Stimulated activated CD4-positive, alpha-beta T cell treated with anti-CD3 and anti-CD28 coated beads, TNF-alpha, amount 100 ng/mL, for 24 hours (primary cell): ENCODE measurements around the gene IL6R.
A peak's percentile ranks its signal among the peaks of the same experiment; 100 is the strongest.

Source experiments
- DNase-seq, 3 experiments: peaks; one replicate each; pipeline ENCODE4 v3.0.0-alpha.2; 2020; ENCODE audit warnings: low read depth in 3 of 3

IL6R gene

DNA sequence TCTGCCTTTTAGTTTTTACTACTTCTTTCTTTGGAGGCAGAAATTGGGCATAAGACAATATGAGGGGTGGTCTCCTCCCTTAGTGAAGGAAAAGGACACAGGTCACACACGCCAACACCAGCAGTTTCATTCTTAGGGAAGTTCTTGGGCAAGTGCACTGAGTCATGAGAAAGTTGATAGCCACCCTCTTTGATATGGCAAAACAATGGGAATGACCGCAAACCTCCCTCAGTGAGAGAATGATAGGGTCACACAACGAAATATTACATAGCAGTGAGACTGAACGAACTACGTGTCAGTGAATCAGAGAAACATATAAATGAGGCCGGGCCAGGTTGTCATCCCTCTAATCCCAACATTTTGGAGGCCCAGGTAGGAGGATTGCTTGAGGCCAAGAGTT is 20.0 kb downstream of the IL6R start:
- DNase-seq, result no peak

DNA sequence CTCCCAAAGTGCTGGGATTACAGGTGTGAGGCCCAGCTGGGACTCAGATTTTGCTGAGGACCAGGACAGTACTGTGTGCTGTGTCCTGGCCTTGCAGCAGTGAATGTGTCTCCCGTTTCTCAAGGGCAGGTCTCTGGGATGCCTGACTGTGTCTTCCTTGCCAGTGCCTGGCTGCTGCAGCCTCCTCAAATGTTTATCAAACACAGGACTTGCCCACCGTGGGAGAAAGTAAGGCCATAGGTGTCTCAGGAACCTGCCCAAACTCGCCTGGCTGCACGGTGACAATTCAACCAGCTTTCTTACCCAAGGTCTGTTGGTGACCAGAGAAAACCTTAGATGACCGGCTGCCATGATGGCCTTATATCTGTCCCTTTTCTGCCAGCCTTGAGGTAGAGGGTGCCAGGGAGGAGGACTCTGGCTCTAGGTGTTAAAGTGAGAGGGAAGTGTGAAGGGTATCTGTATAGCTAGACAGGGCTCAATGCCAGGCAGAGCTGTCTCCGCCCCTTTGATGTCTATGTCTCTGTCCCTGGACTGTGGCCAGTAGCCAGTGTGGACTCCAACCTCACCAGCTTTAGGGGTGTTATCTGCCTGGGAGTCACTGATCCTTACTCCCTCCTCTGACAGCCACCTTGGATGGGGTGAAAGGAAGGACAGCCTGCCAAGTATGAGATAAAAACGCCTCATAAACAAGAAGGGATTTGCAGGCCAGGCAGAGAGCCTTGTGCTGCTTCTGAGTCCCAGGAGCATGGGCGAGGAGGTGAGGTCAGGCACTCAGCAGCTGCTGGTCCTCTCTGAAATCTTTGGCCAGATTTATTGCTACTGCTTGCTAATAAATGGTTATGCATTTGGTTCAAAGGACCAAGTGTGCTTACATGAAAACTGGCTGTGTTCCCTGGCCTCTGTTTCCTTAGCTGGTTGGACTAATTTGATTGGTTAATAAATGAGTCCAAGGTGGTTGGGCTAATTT is 22.3 kb downstream of the IL6R start:
- DNase-seq, result no peak

DNA sequence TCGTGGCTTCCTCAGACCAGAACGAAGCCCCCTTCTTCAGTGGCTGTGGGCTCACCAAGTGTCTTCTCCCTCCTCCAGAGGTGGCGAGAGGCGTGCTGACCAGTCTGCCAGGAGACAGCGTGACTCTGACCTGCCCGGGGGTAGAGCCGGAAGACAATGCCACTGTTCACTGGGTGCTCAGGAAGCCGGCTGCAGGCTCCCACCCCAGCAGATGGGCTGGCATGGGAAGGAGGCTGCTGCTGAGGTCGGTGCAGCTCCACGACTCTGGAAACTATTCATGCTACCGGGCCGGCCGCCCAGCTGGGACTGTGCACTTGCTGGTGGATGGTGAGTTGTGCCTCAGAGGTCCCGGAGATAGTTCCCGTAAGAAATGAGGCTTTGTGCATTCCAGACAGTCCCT is 24.0 kb downstream of the IL6R start:
- no peak for DNase-seq

DNA sequence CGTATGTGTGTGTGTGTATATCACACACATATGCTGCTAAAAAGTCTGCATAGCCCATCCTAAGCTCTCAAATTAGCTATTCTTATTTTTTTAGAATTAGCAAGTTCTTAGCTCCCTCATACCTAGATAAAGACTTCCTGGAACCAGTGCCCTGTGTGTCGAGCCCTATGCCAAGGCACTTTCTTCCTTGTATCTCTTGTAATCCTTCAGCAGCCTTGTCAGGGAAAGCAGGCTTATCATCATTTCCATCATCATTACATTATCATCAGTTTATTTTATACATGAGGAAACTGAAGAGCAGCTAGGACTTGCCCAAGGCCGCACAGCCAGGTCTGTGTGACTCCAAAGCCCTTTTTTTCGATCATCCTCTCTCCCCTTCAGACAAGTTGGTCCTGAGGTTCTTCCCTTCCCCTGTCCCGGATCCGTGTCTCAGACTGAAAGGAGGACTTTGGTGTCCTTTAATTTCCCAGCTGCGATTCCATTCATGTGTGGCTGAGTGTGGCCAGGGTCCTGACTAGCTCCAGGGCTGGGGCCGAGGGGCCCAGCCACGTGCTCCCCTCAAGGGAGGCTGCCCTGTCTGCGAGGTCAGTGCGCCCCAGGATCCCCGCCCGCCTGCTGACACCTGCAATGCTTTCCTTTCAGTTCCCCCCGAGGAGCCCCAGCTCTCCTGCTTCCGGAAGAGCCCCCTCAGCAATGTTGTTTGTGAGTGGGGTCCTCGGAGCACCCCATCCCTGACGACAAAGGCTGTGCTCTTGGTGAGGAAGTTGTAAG is 24.9 kb downstream of the IL6R start:
- DNase-seq, result no peak

DNA sequence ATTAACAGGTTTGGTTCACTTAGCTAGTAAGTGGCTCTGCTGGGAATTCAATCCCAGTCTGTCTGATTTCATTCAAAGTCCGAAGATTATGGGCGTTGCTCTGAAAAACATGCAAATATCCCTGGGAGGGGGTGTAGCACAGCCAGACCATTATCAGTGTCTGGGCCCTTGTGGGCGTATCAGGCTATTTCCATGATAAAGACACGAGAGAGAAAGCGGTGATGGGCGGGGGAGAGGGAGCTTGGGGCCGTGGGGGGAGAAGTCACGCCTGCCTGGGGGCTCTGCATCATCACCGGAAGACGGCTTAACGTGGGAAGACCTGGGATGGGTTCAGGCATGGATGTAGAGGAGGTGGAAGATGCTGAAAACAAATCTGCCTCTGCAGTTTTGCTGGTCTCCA is 25.8 kb downstream of the IL6R start:
- DNase-seq, result no peak

DNA sequence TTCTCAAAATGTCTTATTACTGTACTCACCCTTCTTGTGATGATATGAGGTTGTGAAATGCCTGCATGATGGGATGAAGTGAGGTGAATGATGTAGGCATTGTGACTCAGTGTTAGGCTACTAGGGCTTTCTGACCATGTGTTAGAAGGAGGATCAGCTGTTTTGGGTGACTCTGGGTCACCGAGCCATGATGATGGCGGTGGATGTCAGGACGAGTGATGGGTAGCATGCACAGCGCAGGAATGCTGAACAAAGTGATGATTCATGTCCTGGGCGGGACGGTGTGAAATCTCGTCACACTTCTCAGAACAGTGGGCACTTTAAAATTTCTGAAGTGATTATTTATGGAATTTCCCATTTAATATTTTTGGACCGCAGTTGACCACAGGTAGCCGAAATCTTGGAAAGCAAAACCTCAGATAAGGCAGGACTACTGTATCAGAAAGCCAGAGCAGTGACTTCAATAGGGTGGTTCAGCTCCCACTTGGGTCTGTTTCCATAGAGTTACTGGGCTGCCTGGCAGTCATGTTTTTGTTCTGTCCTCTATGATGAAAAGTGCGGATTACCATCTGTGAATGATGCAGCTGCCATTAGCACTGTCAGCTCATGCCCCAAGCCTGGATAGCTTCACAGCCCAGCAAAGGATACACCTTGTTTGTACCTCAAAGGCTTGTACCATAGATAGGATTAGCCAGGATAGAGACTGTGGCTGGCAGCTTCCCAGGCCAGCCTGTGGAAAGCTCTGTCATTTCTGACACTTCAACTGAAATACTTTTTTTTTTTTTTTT is 26.6 kb downstream of the IL6R start:
- DNase-seq, result peak in 2 of 3 experiments; percentile 52 to 54

DNA sequence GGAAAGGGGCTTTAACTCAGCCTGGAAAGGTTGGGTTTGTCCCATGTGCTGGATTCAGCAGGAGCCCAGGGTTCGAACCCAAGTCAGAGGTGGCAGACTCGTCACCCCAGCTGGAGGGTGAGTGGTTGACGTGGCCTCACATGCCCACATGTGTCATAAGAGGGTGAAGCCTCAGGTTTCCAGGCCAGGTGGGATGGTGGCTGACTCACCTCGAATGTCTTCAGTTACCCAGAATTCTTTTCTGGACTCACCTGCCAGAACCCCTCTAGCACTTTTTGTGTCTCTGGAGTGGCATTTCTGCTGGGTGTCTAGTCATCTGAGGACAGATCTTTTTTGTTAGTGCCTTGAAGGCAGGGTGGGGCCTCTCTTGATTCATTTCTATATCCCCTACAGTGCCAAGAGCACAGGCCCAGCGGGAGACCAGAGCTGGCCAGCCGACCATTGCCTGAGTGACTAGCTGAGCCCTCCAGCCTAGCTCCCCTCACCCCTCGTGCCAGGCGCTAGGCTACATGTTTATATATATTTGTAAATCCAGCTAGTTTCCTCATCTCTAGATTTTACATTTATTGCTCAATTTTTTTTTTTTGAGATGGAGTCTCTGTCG is 28.1 kb downstream of the IL6R start:
- DNase-seq, result peak in 1 of 3 experiments; percentile 51

DNA sequence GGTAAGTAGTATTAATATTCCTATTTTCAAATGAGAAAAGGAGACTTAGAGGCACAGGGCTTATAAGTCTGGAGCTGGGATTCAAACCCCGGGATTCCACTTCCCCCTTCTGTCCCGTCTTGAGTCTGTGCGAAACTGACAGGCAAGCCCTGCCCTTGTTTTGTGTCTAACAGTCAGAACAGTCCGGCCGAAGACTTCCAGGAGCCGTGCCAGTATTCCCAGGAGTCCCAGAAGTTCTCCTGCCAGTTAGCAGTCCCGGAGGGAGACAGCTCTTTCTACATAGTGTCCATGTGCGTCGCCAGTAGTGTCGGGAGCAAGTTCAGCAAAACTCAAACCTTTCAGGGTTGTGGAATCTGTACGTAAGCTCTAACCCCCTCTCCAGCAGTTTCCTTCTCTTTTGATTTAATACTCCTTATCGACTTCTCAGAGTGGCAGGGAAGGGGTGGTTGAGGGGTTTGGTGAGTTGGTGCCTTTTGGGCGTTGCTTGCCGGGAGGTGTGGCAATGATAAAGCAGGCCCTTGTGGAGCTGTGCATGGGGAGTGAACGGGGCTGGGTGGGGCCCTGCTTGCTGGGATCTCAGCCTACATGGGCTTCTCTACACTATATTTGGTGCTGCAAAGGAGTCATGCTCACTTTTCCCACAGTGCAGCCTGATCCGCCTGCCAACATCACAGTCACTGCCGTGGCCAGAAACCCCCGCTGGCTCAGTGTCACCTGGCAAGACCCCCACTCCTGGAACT is 29.4 kb downstream of the IL6R start:
- DNase-seq, result no peak

DNA sequence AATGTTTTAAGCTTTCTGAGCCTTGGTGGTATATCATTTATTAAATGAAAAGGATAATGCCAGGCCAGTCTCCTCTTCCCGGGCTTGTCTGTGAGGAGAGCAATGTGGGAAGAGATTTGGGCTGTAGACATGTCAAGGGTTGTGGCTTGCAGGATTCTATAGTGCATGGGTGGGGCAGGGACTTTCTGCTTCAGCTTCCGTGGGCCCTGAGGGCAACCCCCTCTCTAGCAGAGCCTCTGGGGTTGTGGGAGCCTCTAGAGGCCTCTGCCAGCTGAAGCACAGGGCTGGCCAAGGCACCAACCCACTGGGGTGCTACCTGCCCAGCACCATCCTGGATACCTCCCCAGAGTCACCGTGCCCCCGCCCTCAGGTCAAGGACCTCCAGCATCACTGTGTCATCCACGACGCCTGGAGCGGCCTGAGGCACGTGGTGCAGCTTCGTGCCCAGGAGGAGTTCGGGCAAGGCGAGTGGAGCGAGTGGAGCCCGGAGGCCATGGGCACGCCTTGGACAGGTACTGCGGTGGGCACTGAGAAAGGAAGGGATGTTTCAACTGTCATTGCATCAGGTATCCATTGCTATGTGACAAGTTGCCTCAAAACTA is 30.6 kb downstream of the IL6R start:
- DNase-seq, result no peak

DNA sequence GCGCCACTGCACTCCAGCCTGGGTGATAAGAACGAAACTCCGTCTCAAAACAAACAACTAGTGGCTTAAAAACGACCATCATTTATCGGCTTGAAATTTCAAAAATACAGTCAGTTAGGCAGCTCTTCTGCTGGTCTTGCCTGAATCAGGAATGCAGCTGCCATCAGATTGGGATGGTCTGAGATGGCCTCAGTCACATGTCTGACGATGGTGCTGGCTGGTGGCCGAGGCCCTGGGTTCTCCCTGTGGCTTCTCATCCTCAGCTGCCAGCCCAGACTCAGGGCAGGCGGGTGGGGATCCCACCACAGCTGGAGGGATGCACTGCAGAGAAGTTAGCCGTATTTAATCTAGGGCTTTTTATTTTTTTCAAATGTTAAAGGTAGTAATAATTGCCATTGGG is 31.3 kb downstream of the IL6R start:
- no peak for DNase-seq

DNA sequence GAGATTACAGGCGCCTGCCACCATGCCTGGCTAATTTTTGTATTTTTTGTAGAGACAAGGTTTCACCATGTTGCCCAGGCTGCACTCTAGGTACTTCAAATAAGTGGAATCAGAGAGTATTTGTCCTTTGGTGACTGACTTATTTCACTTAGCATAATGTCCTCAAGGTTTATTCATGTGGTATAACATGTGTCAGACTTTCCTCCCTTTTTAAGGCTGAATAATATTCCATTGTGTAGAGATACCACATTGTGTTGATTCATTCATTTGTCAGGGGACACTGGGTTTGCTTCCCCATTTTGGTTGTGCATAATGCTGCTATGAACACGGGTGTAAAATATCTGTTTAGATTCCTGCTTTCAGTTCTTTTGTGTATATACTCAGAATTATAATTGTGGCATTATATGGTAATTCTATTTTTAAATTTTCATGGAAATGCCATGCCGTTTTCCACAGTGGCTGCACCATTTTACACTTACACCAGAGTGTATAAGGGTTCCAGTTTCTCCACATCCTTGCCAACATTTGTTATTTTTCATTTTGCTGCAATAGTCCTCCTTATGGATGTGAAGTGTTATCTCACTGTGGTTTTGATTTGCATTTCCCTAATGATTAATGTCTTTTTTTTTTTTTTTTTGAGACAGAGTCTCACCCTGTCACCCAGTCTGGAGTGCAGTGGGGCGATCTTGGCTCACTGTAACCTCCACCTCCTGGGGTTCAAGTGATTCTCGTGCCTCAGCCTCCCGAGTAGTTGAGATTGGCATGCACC is 35.1 kb downstream of the IL6R start:
- DNase-seq, result no peak

DNA sequence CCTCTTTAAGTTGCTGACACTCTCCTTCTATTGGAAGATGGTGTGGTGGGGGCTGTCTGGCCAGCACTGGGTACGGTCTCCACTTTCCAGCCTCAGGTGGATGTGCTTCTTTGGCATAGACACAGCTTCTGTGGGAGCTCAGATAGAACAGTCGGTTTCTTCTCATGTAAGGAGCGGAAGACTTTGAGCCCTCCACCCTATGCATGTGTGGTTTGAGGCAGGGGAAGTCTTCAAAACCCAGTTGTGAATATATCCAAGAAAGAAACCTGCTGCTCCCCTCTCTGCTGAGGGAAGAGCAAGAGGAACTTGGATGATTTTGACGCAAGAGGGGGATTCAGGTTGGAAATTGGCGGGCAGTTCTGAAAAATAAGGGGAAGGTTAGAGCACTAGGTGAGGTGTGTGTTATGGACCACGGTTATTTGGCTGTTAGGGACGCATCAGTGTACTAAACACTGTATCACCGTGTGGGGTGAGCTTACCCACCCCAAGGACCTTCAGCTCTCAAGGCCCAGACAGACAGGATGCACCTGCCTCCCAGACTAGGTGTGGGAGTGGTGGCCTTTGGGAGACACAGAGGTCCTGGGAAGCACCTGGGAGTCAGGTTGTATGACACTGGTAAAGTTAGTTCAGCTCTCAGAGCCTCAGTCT is 36.2 kb downstream of the IL6R start:
- no peak for DNase-seq

DNA sequence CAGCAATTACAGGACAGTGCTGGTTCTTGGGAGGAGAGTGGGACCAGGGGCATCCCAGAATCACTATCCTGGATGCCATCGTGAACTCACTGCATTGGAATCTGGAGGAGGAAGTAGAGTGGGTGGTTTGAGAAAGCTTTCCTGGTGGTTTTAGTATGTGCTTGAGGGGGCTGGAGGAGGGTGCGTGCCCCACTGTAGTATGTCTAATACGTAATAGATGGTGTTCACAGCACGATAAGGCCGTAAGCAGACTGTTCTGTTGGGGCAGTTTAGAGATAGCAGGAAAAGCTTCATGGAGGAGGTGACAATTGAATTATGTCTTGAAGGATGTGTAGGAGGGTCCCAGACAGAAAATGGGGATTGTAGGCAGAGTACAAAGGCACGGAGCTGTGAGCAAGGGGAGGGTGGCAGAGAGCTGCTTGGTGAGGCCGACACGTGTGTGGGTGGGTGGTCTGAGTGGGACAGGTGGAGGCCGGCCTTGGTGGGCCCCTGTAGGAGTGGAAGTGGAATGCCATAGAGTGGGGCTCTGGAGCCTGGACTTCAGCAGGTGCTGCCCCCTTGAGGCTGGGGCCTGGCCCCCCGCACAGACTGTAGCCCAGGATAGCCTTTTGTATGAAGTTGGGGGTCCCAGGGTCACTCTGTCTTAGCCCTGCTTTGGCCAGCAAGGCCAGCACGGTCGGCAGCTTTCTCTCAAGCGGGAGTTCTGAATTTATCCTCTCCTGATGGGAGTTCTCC is 37.0 kb downstream of the IL6R start:
- no peak for DNase-seq

DNA sequence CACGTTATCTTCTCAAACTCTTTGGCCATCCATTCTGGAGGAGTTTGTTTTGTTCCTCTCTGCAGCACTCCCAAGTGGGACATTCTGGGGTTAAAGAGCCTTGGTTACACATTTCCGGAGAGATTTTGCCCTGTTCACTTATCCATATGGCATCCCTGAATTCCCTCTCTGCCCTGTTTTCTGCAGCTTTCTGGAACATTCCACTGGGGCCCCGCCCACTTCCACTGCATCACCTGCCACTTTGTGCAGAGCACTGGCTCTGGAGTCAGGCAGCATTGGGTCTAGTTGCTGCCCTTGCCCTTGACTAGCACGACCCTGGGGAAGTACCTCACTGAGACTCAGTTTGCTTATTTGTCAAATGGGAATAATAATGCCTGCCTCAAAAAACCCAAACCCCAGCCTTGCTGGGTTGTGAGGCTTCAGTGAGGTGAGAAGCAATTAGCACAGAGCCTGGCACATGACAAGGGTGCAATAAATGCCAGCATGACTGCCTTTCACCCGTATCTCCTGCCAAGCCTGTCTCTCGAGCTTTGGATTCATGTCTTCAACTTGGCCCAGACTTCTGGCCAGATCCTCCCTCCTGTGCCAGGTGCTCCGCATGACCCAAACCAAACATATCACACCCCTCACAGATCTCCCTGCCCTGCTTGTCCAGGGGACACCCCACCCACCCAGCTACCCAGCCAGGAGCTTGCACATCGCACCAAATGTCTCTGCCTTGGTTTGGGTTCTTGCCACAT is 38.3 kb downstream of the IL6R start:
- no peak for DNase-seq

DNA sequence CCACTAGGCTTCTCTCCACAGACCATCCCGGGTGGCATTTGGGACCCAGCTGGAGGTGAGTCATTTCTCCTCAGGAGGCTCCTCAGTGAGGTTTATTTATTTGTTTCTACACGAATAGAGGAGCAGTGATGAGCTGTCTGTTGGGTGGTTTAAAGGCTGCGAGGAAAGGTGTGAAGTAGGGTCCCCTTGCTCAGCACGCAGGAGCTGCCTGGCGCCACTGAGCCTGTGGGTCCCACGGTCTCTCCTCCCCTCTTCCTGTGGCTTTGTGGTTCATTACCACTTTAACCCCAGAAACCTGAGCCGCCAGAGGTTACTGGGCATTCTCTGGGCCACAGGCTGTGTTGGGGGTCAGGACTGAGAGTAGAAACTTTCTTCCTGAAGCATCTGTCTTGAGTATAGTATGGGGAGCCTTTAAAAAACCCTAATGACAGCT is 39.9 kb downstream of the IL6R start:
- DNase-seq, result peak in 1 of 3 experiments; percentile 47

DNA sequence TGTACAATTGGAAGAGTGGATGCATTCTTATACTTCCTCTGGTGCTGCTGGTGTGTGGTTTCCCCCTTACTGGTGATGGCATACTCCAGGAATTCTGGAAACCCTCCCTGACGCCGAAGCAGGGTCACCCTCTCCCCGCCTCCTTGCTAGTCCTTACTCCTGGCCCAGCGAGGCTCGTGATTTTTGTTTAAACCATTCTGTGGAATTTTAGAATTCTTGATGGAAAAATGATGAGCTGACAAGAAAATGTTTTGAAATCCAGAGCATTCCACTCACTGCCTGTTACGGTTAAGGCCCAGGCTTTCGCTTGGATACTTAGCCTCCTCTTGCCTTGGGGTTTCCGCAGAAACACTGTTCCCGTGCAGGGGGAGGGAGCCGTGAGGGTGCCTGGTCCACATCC is 41.1 kb downstream of the IL6R start:
- no peak for DNase-seq

DNA sequence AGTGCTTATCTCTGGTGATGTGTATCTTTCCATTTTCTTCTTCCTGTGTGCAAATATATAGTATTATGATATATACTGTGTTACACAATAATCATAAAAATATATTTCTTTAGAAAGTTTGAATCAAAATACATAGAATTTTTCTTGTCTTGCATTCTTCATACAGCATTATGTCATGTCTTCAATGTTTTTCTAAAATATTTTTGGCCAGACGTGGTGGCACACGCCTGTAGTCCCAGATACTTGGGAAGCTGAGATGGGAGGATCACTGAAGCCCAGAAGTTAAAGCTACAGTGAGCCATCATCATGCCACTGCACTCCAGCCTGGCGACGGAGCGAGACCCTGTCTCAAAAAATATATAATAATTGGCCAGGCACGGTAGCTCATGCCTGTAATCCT is 41.6 kb downstream of the IL6R start:
- no peak for DNase-seq

DNA sequence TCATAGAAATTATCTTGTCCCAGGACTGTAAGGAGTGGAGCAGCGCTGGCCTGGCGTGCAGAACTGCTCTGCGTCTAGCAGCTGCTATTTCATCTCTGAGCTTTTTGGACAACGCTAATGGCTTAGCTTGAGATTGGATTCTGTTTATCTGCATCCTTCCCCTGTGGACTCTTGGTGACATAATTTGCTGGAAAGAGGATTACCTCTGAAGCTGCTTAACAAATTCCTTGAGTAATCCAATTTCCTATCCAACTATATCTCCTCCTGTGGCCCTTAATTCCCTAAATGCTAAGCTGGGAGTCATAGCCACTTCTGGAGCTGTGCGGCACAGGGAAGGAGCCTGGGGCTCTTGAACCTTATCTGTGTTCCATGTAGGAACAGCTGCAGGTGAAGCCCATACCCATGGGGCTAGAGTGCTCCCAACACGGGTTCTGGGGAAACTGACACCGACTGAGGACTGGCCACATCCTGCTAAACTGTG is 43.2 kb downstream of the IL6R start:
- no peak for DNase-seq
